ENCODE measurements around the gene HEPACAM2.

The HEPACAM2 gene

DNA sequence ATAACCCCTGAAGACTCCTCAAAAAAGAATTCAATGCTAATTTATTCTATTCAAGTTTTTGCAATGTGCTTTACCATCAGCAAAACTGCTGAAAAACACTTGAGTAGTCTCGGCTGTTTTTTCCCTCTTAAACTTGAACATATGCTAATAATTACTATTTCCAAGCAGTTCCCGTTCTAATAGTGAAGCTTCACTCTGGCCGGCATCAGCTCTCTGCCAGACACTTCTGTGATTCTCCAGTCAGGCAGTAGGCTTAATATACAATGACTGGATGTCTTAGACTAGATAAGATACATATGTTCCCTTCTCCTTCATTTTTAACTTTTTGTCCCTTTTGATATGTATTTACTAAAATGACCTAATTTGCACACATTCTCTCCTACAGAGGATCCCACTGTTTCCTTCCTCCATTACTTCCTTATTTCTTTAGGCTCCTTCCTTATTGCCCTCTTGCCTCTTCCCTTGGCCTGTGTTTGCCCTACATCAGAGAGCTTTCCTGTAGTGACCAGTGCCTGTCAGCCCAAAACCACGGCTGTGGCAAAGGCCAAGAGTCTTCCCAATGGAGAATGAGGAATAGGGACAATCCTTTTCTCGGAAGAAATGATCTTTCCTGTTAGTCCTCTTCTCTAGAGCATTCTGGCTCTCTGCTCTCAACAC, 23.5 kb downstream of the HEPACAM2 start:
- no peak for DNase-seq

DNA sequence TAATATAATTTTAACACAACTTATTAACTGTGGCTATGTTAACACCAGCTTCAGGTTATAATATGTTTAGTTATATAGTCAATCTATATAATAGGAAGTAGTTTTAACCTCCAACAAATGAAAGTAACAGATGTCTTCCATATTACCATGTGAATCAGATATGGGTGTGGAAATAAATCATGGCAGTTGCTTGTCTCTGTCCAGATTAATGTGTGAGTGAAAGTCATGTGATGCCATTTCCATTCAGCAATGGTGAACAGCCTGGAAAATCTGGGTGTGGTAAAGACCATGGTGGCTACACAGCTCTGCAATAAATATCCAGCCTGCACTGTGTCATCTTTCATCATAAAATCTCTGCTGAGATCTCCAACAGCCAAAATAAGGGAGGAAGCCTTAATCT, 27.8 kb downstream of the HEPACAM2 start:
- no peak for DNase-seq

DNA sequence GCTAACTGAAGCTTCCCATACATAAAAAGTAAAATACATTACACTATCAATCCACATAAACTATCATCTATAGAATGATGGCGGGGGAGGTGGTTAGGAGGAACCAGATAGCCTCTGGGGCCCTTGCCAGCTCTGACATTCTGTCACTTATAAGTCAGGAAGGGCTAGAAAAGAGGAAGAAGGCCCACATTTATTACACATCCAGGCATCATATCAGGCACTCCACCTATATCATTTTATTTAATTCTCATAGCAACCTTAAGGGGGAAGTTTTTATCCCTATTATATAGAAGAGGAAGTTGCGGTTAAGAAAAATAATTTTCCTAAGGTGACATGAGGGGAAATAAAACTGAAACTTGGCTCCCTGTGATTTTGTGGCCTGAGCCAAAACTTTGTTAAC, 29.9 kb downstream of the HEPACAM2 start:
- no peak for DNase-seq

DNA sequence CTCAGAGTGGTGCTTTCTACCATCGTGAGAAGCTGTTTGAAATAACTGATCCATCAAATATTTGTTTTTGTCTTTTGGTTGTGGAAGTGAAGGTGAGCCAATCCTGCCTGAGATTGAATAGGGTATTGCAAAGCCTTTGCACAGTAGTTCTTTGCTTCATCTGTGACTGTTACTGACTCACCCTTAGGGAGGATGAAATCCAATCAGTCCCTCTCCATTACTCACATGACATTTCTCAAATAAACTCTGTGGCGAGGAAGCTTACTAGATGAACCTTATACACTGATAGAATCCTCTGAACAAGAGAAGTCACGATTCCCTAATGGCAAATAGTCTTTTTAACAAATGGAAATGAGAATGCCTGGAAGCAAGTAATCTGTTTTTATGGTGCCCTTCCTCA, 31.9 kb downstream of the HEPACAM2 start:
- DNase-seq = no peak

DNA sequence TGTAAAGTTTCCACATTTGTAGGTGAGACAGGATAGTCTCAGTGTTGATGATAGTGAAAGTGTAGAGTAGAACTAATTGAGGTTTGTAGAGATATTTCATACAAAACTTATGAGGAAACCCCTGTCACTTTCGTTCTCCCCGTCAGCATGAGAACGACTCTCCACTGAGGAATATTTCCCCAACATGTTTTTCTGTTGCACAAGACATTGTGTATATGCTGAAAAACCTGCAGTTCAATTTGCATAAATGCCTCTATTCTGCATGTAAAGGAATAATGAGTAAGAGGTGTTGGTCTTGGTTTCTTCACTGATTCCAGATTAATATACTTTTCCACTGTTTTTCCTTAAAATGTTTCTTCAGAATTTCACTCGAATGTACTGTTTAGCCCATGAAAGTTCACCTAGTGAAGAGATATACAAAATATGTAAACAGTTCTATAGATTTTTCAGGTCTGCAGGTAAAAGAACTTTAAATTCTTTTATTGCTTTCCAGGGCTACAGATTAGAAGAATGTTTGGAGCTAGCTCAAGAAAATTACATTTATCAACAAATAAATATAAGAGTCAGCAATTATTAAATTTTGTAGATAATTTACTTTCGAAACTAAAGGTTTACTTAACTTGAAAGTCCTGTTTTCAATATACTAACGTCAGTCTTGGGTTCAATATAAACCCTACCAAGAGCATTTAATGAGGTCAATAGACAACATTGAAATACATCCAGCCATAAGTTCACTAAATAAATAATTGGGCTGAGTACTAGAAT, 37.2 kb downstream of the HEPACAM2 start:
- DNase-seq = no peak

DNA sequence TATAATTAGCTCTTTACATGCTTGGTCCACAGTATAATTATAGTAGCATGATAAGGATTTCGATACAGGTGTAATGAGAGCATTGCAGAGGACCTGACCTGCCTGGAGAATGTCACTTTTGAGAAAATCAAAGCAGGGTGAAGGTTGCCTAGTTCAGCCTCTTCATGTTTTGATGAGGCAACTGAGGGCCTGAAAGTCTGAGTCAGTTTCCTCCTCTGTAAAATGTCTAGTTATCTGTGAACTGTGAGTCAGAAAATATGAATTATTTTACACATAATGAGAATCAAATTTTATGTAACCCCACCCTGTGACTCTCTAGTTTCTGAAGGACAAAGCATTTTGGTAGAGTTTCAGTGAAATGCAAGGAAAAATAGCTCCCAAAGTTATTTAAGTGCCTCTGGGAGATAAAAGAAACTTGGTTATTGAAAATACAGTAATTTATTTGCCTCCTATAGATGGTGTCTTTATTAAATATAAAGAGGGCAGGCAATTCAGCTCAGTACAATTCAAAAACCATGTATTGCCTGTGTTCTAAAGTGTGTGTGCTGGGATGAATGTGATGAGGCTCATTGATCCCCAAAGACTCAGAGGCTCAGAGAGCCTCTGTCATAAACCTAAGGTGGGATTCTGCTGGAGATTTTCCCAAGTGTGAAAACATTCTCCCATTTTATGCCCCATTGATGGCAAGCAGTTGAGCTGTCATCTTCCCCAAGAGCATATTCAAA, 40.8 kb downstream of the HEPACAM2 start:
- no peak for DNase-seq

DNA sequence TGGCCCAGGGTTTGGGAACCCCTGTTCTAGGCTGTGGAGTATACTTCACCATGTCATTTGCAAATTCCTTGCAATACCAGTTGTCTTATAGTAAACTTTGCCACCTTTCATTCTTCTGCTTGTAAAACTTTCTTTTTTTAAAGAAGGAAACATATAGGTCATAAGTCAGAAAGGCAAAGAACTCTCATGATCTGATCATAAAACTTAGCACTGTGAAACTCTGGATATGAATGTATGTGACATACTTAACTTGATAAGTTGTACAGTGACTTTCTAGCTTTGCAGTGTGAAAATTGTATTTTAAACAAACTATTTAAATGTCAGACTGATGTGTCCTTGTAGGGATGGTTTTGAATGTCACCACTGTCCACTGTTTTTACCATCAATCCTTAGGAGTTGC, 47.1 kb downstream of the HEPACAM2 start:
- no peak for DNase-seq

DNA sequence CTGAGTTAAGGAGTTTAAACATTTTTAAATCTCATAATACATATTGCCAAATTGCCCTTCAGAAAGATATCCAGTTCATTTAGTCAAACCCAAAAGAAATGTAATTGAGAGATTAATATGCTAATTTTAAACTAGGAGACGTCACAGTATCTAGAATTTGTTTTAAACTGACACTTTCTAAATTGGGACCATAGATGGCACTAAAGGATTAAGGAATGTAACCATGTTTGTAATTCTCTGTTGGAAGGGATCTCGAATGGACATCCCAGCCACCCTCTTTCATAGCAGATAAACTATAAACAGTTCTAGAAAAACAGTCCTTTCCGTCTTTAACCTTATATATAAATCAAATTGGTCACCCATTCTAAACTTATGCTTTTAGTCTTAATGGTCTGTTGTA, 48.1 kb downstream of the HEPACAM2 start:
- no peak for DNase-seq

DNA sequence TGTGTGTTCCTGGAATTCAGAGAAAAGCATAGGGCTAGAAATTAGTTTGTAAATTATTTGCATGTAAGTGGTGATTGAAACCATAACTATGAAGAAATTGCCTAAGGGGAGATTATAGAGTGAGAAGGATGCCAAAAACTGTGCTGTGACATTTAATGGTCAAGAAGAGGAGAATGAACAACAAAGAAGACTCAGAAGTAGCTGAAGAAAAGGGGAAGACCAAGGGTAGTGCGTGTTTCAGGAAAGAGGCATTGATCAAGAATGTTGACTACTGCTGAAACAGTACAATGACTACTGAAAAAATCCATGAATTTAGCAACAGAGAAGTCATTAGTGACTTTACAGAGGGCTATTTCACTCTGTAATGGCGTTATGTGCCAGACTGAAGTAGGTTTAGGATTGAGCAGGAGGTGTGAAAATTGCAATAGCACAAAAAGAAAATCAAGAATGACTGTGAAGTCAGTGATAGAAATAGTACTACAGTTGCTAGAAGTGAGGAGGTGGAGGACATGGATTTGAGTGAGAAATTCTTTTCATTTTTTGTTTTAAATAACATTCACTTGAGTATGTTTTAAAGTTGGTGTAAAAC, 49.2 kb downstream of the HEPACAM2 start:
- DNase-seq = no peak

DNA sequence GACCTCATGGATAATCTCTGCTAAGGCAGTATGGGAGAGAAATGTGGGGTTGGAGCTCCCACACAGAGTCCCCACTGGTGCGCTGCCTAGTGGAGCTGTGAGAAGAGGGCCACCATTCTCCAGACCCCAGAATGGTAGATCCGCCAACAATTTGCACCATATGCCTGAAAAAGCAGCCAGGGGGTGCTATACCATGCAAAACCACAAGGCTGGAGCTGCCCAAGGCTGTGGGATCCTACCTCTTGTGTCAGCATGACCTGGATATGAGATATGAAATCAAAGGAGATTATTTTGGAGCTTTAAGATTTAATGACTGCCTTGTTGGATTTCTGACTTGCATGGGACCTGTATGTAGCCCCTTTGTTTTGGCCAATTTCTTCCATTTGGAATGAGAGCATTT, 51.0 kb downstream of the HEPACAM2 start:
- no peak for DNase-seq

DNA sequence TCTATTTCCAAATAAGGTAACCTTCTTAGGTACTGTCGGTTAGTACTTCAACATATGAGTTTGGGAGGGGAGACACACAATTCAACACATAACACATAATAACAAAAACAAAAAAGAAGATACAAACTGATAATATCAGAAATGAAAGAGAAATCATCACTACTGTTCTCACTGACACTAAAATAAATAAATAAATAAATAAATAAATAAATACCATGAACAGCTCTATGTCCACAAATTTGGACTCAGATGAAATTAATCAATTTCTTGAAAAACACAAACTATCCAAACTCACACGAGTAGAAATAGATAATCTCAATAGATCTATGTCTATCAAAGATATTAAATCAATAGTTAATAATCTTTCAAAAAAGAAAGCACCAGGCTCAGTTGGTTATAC, 53.6 kb downstream of the HEPACAM2 start:
- DNase-seq = no peak

DNA sequence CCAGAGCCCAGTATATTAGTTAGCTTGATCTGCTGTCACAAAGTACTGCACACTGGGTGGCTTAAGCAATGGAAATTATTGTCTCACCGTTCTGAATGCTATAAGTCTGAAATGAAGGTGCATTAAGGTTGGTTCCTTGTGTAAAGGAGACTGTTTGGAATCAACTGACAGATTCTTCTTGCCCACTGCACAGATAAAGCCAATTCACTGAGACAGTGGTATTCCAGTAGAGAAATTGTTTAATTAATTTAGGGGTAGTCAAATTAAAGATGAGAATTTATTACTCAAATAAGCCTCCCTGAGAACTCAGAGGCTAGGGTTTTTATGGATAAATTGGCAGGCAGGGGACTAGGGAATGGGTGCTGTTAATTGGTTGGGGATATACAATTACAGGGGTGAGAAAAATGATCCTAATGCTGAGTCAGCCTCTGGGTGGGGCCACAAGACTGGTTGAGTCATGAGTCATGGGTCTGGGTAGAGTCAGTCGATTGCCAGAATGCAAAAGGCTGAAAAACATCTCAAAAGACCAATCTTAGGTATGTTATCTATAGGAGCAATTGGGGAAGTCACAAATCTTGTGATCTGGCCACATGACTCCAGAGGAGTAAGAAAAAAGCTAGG, 54.6 kb downstream of the HEPACAM2 start:
- no peak for DNase-seq

DNA sequence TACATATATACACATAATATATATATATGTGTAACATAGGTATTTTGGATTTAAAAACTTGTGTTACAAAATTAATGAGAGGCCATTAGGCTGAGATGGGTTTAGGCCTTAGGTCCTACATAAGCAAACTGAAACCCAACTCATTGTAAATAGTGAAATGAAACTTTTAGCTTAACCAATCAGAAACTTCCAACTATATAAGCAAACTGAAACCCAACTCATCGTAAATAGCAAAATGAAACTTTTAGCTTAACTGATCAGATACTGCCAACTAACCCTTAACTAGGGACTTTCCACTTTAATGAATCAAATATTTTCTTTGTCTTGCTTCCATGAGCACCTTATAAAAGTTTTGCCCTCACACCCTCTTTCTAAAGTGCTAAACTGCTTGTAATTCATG, 60.8 kb downstream of the HEPACAM2 start:
- no peak for DNase-seq

DNA sequence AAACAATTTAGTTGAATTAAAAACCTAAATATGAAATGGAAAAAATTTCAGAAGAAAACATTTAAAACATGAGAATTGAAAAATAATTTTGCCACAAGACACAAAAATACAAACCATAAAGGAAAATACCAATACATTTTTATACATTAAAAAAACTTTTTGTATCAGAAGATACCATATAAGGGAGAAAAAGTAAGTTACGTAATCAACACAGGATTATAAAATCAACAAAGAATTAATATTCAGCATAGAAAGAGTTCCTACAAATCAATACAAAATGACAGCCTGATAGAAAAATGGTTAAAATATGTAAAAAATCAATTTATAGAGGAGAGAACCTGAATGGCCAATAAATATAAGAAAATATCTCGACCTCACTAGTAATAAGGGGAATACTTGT, 61.5 kb downstream of the HEPACAM2 start:
- no peak for DNase-seq

DNA sequence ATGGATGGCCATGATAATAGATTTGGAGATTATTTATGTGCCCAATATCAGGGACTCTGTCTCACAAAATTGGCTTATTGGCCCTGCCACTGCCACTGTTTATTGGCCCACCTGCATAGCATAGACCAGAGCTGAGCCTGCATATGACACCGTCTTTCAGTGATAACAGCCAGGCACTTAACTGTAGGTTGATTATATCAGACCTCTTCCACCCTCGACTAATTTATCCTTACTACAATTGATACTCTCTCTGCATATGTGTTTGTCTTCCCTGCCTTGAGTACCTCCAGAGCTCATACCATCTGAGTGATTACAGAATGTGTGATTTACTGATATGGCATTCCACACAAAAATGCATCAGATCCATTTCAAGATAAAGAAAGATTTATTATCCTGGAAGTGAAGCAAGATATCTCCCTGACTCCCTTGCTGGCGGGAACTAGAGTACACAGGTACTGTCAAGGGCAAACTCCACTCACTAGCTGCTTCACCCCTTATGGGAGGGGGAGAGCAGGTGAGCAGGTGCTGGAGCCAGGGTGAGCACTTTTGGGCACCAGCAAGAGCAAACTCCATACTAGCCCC, 65.0 kb downstream of the HEPACAM2 start:
- no peak for DNase-seq

DNA sequence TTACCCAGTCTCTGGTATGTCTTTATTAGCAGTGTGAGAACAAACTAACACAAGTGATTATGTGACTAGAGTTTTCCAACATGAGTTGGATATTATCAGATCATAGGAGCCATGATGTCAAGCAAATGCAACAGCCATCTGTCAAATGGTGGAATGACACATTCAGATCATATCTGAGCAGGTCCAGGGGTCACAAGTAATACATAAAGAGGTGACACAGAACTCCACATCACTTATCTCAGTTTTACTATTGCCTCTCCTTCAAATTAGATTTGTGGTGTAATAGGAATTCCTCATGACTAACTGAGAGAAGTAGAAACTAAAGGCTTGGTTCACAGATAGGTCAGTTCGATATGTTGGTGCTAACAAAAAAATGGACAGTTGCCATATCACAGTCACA, 65.9 kb downstream of the HEPACAM2 start:
- no peak for DNase-seq

DNA sequence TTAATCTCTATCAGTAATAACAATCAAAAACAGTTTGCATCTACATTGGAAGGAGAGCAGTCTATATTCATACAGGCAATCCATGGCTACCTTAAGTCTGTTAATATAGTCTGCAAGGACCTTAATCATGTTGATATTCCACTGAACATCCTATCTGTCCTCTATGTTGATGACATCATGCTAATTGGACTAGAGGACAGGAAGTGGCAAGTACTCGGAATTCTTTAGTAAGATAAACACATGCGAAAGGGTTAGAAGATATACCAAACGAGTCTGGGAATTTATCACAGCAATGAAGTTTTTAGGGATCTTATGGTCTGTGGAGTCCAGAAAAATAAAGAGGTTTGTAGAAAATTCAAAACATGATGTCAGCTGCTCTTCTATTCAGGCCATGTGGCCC, 66.8 kb downstream of the HEPACAM2 start:
- no peak for DNase-seq

DNA sequence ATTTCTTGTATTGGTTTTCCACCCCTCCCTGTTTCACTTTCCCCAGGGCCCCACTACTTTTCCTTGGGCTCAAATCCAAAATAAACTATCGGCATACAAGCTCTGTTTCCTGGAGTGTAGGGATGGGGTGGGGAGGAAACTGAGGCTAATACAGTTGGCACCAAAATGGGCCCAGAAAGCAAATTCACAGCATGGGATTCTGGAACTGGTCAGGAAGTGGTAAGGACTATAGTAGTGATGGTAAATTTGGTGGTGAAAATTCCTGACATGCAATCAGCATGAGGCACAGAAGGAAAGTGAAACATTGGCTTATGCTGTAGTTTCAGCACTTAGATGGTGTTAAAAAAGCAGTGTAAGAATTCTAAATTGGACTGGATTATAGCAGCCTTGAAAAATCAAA, 69.4 kb downstream of the HEPACAM2 start:
- no peak for DNase-seq

DNA sequence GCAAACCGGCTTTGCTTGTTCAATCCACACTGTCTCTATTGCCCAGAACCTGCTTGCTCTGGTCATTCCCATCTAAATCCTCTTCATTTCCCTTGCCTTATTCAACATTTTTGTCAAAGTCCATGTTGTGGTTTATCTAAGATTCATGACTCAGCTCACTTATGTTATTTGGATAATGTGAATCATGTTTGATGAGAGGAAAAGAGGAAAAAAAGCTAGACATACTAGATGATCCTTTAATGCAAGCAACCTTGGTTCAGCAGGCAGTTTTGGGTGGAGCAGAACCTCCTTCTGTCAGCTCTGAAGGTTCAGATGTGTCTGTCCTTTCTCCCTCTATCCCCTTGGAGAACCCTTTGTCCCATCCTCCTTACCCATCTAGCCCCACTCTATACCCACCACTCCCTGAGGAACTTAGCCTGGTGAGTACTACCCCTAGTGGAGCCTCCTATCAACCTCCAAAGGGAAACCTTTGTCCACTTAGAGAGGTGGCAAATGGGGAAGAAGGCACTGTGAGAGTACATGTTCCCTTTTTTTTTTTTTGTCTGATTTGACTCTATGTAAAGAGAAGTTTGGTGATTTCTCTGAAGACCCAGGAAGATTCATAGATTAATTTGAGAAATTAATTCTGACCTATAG, 76.0 kb downstream of the HEPACAM2 start:
- no peak for DNase-seq

DNA sequence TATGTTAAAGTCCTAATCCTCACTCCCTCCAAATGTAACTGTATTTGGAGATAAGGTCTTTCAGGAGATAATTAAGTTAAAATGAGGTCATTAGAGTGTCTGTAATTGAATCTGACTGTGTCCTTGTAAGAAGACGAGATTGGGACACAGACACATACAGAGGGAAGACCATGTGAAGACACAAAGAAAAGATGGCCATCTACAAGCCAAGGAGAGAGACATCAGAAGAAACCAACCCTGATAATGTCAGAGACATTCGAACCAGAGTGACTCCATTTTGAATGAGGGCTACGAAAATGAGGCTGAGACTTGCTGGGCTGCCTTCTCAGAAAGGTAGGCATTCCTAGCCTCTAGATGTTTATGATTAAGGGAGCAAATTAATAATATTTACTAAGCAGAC, 77.5 kb downstream of the HEPACAM2 start:
- DNase-seq = no peak

DNA sequence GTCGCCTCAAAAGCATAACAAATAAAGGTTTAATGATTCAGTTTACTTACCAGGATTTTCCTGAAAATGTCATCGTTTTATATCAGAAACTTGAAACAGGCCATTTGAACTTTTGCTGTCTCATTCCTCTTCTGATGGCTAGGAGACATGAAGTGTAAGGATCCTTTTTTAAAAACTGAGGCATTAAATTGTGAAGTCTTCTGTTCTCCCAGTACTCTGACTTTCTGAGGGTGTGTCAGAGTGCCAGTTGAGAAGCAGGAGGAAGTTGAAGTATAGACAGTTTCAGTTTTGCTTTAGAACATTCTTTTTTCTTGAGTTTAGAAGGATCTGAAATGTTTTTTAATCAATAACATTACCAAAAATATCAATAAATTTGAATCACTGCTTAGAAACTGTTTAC, 78.1 kb downstream of the HEPACAM2 start, which contains the start of gene SAMD9L:
SAMD9L (minus strand) TSS at position 242 of the 400 bp plus-strand sequence. CDS start 12,414 bp downstream, outside the sequence.
- no peak for DNase-seq

DNA sequence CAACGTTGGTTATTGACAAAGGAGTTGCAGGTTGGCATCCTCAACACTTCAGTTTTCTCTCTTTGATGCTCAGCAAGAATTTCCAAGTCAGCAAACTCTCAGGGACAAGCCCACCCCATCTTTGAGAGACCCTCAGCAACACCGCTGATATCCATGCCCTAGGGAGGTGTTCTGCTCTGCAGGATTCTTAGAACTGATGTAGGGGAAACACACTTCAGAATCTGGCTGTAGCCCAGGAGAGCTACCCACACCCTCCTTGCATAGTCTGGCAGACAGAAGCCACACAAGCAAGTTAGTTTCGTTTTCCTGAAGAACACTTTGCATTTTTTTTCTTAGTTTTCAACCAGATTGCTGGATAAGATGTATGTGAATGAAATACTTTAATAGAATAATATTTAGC, 78.9 kb downstream of the HEPACAM2 start:
- peak in 1 of 4 experiments; percentile 9 for DNase-seq
